T-helper 2 cell treated with Interferon-gamma antibody and Interleukin-4, amounts not matched to agents 100 ng/mL and 5 ng/mL, for 36 hours (primary cell): Measurements from ENCODE around the gene CMIP. TPM values are rescaled to one million over a fixed set of nuclear protein-coding genes. Genes with fewer than 3 reads are reported as not detected.
"Not testable (repeated sequence)": the region's sequence is repeated elsewhere in the genome, so short reads cannot be mapped to it uniquely, and the experiment has no call there.

Source experiments
- intact Hi-C: fragments of 100-400 bp; cut with micrococcal nuclease; formaldehyde crosslinking; loops from one replicate; pipeline ENCODE4 v1.15.1; 2023
- total RNA-seq: library from RNA; stranded (reverse); gene quantifications from 2 replicates; pipeline ENCODE4 v1.2.3, GENCODE V29; 2022

Gene CMIP
- total RNA-seq, 1 donor from 2014 or later = 64.3 TPM

- intact Hi-C loops = no loop called here
These were observed 227.4 kb downstream of the CMIP start for GRCh38 chr16:81671738-81672597.

GRCh38 chr16:81673432-81673831 is 228.8 kb downstream of the CMIP start:
- intact Hi-C loops = no loop called here

DNA sequence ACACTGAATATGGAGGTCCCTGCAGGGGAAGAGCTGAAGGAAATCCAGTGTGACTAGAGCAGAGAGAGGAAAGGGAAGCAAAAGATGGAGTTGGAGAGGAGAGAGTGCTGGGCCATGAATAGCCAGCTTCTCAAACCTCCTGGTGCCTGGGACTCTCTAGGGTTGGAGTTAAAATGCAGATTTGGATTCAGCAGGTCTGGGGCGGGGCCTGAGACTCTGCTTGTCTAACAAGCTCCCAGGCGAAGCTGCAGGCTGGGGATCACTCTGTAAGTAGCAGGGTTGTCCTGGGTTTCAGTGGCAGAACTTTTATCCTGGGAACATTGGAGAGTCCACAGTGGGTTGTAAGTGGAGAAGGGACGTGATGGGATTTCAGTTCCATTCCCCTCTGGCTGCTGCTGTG is 231.1 kb downstream of the CMIP start:
- intact Hi-C loops = no loop called here

DNA sequence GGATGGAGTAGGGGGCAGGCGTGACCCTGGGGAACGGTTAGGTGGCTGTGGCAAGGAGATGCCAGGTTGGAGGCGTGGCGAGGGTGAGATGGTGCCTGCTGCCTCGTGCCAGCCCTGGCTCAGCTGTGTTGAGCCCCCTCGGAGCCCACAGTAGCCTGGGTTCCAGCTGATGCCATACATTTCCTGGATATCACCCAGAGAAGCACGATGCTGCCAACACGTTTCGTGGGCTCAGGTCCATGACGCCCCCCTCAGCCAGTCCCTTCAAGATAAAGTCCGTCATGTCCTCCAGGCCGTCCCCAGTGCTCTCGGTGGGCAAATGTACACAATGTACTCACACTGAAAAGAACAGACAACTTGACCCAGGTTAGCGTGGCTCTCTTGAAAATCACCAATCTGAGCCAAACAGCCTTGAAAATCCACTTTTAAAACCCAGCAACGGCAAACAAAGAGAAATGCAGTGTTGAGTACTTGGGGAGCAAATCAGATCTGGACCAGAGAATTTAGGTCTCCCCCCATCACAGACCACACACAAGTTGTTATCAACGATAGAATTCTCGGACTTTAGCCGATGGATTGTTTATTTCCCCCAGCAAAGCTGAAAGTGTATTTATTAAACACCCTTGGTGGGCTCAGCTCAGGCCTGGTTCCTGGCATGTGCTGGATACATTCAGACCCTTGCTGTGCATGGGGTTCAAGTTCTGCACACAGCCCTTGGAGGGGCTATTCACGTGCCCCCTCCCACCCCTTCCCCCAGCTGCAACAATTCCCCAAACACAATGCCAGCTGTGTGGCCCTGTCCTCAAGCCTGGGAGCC is 231.7 kb downstream of the CMIP start:
- intact Hi-C loops = no loop called here

GRCh38 chr16:81676883-81677737 is 232.5 kb downstream of the CMIP start:
- intact Hi-C loops = no loop called here

- intact Hi-C loops = no loop called here
These were observed 233.9 kb downstream of the CMIP start for GRCh38 chr16:81678326-81679095.

GRCh38 chr16:81679721-81680430 is 235.3 kb downstream of the CMIP start:
- intact Hi-C loops = no loop called here

DNA sequence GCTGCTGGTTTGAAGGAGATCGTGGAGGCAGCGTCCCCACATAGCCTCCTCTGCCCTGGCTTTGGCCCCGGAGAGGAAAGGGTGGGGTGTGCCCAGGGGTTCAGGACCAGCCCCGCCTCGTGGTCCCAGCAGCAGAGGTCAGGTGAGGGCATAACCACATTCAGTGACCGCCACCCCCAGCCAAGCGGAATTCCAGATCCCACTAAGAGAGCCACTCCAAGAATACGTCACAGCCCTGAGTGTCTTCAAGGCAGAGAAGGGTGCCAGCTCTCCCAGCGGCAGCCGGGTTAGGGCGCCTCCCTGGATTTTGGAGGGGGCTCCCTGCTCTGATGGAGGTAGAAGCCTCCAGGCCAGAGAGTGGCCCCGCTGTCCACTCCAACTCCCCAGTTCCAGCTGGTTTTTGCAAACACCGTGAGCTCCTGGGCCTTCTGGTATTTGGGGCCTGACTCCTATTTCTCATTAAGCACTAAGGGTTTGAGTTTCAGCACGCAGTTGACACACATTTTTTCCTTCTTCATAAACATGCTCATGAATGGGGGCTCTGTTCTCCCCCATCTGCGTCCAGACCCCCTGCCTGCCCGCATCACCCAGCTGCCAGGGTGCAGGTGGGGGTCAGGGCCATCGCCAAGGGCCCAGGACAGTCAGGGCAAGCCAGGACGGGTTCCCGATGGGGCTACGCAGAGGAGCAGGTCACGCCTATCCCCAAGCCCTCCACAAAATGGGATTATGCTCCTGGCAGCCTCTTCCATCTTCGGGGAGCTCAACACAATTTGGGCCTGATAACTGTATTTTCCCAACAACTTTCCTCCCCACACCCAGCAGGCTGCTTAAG is 236.1 kb downstream of the CMIP start:
- intact Hi-C loops = no loop called here

DNA sequence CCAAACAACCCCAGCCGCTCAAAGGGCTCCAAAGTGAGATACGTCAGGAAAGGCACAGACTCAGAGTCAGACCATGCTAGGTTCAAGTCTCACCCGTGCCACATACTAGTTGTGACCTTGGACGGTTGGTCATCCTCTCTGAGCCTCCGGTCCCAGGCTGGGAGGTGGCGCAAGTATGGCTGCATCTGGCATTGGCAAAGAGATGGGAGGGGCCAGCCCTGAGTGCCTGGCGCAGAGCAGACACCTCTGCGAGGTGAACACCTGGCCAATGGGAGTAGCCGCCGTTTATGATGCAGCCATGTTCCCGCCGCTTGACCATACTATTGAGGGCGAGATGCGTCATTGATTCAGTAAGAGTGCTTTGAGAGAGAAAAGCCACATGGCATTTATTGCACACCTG is 236.7 kb downstream of the CMIP start:
- intact Hi-C loops = no loop called here

- intact Hi-C loops = no loop called here
These were observed 239.7 kb downstream of the CMIP start for GRCh38 chr16:81684242-81684837.

DNA sequence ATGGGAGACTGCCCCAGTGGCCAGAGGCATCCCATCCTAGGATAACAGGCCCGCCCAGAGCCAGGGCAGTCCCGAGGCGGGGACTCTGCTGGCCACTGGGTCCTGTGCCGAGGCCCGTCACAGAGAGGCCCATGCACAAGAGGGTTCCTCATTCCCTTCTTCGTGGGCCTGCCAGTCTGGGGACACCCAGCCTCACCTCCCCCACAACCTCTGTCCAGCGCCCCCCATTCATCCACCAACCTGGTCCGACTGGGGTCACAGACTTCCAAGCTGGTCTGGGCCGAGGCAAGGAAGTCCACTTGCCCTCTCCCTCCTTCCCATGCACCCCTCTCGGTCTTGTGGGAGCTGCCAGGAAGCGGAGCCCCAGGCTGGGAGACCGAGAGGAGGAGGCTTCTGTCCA is 240.3 kb downstream of the CMIP start:
- intact Hi-C loops = no loop called here

GRCh38 chr16:81686391-81687130 is 242.0 kb downstream of the CMIP start:
- intact Hi-C loops = no loop called here

- intact Hi-C loops = no loop called here
These were observed 242.5 kb downstream of the CMIP start for GRCh38 chr16:81687131-81687456.

DNA sequence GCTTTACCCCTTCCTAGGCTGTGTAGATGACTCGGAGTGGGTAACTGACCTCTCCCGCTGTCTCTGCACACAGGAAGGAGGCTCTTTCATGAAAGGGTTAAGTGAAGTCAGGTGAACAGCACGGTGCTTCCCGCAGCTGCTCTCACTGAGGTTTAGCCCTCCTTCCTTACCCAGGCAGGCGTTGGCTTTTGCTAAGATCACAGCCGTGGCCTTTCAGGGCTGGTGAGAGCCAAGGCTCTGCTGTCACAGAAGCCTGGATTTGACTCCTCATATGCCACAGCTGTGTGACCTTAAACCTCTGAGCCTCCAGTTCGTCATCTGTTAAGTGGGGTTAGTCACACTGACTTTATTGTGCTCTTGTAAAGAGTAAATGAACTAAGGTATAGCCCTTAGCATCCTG is 243.6 kb downstream of the CMIP start:
- intact Hi-C loops = no loop called here

- intact Hi-C loops = not testable (repeated sequence)
These were observed 244.2 kb downstream of the CMIP start for GRCh38 chr16:81688839-81689238.

GRCh38 chr16:81692021-81692420 is 247.4 kb downstream of the CMIP start:
- intact Hi-C loops = no loop called here

DNA sequence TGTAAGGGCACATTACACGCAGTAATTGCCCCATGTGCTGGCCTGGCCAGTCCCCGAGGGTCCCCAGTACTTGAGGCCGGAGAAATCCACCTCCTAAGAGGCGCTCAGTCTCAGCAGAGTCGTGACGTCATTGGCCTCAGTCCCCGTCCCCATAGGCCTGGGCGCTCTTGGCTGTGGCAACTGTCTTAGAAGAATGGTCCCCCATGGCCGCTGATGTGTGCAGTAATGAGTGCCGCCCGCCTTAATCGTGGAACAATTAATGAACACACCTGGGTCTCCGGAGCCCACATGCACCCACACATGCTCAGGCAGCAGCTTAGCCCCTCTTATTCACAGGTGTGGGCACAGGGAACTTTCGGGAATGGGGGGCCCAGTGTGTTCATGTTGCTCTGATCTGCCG is 248.0 kb downstream of the CMIP start:
- intact Hi-C loops = no loop called here

DNA sequence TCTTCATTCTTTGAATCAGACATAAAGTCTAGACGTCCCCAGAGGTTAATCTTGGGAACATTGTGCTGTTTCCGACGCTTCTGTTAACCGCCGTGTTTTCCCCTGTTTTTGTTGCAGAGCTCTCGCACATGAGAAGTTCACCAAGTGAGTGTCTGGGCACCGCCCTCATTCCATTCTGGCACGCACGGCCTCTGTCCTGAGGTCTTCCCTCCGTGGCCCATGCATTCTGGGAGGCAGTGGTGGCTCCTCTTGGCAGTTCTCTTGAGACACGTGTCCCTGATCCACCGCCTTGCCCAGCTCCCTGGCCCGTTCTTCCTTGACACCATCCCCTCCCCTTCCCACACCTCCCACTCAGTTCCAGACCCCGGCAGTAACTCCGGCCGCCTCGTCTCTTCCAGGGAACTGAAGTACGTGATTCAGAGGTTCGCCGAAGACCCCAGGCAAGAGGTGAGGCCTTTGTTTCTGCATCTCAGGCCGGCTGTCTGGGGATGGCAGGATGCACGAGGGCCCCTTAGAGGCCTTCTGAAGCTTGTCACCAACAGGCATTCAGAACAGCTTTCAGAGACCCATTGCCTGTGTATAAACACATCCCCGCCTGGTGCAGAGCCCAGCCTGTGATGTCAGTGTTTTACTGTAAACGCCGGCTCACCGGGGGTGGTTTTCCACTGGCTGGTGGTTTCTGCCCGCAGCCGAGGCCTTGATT is 248.6 kb downstream of the CMIP start:
- intact Hi-C loops = no loop called here
